Lung microvascular endothelial cell (primary cell): ENCODE data around the gene RHOG. TPM values are rescaled to one million over a fixed set of nuclear protein-coding genes. Genes with fewer than 3 reads are reported as not detected.

Source experiments
- DNase-seq, 2 donors: peaks; one replicate each; pipeline versions ENCODE4 v3.0.0 to v3.0.0-alpha.2; 2010; ENCODE audit warnings: low read depth in 2 of 2
- total RNA-seq: library from RNA; depleted of rRNA; stranded (reverse); fragments of >200 nt; gene quantifications from 2 replicates; pipeline ENCODE4 v1.2.1, GENCODE V29; 2014

The RHOG gene
- total RNA-seq, 1 donor from 2014 or later: 8.5 TPM

DNA sequence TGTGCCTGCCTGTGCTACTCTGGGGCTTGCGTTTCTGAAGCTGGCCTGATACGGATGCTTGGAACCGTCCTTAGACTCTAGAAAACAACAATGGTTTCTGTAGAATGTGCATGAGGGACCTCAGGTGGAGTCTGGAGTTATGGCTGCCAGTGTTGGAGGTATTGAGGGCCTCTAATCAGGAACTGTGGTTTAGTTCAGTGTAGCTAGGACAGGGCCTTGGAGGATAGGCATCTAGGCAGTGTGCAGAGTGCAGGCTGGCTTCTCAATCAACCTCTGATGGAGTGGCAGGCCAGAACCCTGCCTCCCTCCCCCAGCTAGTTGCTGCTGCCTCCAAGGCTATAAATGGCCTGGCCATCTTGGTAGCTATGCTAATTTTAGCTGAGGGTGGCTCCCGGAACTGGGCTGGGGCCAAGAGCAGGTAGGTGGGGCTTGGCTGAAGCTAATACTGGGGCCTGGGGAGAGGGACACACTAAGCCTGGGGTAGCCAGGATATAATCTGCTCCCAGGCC, 18.7 kb upstream of the RHOG start:
- no peak for DNase-seq

DNA sequence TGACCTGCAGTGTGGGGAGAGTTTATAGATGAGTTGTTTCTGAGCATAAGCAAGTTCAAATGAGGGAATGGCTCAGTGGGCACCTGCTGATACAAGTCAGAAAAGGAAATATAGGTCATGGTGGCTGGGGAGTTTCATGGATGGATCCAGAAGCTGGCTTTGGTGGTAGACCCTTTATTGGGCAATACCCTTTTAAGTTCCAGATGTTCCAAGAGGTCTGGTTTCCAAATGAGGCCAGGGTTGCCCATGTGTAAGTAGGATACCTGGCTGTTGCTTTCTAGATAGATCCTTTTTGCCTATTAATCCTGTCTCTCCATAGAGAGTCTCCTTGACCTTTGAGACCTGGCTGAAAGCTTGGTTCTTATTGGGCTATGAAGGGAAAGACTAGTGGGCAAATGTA, 16.9 kb upstream of the RHOG start:
- no peak for DNase-seq

GRCh38 chr11:3856856-3857553, 16.2 kb upstream of the RHOG start:
- DNase-seq: no peak

DNA sequence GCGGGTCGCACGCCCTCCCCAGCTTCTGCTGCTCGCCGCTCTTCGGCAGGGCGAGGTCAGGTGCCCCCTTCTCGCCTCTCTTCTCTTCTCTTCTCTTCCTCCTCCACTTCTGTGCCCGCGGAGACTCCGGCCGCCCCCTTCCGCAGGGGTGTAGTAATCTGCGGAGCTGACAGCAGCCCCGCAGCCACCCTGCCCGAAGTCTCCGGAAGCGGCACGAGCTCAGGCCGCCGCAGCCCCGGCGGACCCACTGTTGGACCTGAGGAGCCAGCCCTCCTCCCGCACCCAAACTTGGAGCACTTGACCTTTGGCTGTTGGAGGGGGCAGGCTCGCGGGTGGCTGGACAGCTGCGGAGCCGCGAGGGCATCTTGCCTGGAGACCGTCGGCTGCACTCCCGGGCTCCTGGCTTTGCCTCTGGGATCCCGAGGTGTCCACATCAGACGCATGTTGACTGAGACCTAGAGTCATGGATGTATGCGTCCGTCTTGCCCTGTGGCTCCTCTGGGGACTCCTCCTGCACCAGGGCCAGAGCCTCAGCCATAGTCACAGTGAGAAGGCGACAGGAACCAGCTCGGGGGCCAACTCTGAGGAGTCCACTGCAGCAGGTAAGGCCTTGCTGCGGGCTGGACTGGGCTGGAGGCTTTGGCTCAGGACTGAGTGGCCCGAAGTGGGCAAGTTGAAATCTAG, 15.2 kb upstream of the RHOG start:
- DNase-seq: peak; percentile 21 to 26

DNA sequence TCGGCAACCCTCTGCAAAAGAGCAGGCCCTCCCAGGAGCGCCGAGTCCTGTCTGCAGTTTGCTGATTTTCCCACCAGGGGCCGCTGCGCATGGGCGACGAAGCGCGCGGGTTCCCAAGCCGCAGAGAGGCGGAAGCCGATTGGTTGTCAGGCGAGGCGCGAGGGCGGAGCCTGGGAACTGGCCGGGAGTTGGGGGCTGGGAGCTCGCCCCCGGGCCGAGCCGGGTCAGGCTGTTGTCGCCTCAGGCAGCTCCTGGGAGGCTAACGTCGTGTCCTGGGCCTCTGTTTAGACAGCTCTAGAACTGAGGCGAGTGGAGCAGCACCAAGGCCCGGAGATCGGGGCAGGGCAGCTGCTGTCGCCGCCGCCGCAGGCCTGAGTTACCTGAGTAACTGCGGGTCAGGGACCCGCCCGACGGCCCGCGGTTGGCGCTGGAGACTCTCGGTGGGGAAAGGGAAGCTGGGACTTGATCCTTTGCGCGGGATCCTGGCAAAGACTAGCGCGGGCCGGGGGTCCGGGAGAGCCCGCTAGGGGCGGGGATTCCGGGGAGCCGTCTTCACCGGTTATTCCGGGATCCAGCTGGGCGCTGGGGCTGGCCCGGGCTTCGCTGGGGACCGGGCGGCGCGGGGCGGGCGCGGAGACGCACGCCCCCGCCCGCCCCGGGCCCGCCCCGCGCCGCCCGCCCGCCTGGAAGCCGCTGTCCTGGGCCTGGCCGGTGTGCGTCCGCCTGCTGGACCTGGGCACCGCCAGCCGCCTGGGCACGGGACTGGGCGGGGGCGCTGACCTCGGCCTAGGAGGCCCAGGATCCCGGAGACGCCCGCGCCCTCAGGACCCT, 14.4 kb upstream of the RHOG start, which contains the start of gene STIM1:
Gene STIM1, plus strand, starts transcription at position 688 of the 831 bp plus-strand sequence. CDS start 607 bp downstream, outside the sequence.
- peak; percentile 94 to 96 for DNase-seq

GRCh38 chr11:3854660-3854976, 13.9 kb upstream of the RHOG start:
- no peak for DNase-seq

GRCh38 chr11:3853899-3854659, 13.3 kb upstream of the RHOG start:
- no peak for DNase-seq

- DNase-seq: no peak
Observed at GRCh38 chr11:3853545-3853842, 12.7 kb upstream of the RHOG start.

DNA sequence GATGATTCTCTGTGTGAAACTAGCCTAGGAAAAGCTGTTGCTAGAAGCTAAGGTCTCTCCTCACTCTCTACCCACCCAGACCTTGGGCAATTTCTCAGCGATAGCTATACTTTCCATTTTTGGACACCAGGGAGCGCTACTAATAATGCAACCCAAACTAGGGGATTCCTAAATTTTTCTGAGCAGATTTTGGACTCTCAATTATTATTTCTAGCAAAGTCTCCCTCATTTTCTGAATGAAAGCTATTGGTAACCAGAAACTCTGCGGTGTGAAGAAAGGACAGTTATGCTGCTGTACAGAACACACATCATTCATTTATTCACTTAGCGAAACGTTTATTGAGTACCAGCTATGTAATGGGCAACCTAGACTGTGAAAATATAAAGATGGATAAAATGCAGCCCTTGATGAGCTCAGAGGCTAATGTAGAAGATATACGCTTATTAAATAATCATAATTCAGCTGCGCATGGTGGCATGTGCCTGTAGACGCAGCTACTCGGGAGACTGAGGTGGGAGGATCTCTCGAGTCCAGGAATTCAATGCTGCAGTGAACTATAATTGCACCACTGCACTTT, 8.6 kb upstream of the RHOG start:
- DNase-seq: peak; percentile 39 to 58

DNA sequence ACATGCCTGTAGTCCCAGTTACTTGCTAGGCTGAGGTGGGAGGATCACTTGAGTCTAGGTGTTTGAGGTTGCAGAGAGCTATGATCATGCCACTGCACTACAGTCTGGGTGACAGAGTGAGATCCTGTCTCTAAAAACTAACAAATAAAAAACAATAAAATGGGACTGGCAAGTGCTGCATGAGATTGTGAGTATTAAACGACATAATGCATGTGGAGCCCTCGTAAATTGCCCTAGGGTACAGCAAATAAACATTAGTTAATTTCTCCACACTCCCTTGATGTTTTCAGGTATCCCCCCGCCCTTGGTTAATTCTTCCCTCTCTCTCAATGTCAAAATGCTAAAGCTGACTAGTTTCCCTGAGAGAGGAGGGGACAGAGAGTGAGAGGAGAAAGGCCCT, 4.9 kb upstream of the RHOG start:
- no peak for DNase-seq

- DNase-seq: no peak
Observed at GRCh38 chr11:3845246-3845645, 4.5 kb upstream of the RHOG start.

- DNase-seq: no peak
Observed at GRCh38 chr11:3843326-3843725, 2.6 kb upstream of the RHOG start.

- DNase-seq: peak; percentile 80 to 86
Observed at GRCh38 chr11:3841426-3842350, 929 bp upstream of the RHOG start.

DNA sequence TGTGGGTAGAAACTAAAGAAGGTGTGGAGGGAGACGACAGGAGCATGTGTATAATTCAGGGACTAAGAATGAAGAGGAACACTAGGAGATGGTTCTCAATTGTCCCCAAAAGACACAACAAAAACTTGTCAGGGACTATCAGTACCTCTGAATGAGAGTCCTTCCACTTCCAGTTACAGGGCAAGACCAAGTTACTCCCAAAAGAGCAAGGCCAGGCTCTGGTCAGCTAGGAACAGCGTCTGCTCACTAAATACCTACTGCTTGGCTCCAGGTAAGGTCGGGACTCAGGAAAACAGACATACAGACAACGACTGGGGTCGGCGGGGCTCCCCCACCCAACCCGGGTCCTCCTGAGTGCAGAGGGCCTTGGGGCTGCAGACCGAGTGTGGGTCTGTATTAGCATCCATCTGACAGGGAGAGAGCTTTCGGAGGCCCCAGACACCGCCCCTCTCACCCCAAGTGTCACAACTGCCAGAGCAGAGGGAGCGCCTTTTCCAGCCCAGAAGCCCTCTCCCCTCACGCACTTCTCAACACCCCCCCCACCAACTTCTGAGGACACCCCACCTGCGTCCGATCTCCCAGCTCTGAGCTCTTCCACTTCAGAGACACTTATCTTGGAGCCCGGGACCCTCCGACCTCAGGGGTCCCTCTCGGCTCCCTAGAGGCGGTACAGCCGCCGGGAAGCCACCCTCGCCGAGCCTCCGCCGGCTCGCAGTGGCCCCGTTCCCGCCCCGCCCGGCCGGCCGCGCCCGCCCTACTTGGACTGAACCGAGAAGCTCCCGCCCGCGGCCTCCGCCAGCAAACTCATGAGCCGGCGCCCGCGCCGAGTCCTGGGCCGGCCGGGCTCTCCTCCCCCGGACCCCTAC, 522 bp downstream of the RHOG start:
- DNase-seq: peak in 1 of 2 donors; percentile 20

GRCh38 chr11:3838504-3838903, 2.3 kb downstream of the RHOG start:
- DNase-seq: no peak

DNA sequence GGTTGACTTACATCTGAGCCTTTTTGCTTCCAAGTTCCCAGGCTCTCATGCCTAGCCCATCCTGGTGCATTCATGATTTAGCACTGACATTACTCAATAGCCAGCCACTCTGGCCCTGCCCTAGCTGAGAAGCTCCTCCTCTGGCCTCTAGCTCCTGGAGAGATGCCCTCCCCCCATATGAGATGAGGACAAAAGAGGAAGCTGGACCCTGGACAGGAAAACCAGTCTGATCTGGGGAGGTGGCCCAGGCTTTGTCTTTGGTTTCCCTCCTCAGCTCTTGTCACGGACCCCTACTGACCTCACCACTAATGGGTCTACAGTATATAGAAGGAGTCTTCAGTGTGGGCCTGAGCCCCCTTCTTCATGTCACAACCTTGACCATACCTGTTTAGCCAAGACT, 3.0 kb downstream of the RHOG start:
- DNase-seq: peak in 1 of 2 donors; percentile 47

GRCh38 chr11:3836903-3837302, 3.9 kb downstream of the RHOG start:
- peak in 1 of 2 donors; percentile 27 for DNase-seq

- no peak for DNase-seq
Observed at GRCh38 chr11:3835751-3836150, 5.0 kb downstream of the RHOG start.
